GM21423 (cell line): ENCODE data around the gene MS4A18.
"Not testable (repeated sequence)": the region's sequence is repeated elsewhere in the genome, so short reads cannot be mapped to it uniquely, and the experiment has no call there.

Experiments used
- ATAC-seq: cut with Tn5 transposase; IDR thresholded peaks from one replicate; pipeline ENCODE4 v1.9.1; 2021; ENCODE audit warnings: mild to moderate bottlenecking, moderate library complexity; ENCODE audit not compliant: unreplicated experiment

Gene MS4A18

GRCh38 chr11:60734279-60734678, 9.8 kb downstream of the MS4A18 start:
- no peak for ATAC-seq

GRCh38 chr11:60739114-60739513, 14.6 kb downstream of the MS4A18 start:
- ATAC-seq, result no peak

GRCh38 chr11:60740573-60740972, 16.1 kb downstream of the MS4A18 start:
- ATAC-seq, result no peak

GRCh38 chr11:60741421-60741820, 16.9 kb downstream of the MS4A18 start:
- ATAC-seq, result no peak

GRCh38 chr11:60743058-60743457, 18.5 kb downstream of the MS4A18 start:
- ATAC-seq, result no peak

GRCh38 chr11:60744114-60744513, 19.6 kb downstream of the MS4A18 start:
- no peak for ATAC-seq

- no peak for ATAC-seq
Measured at GRCh38 chr11:60747359-60747873, 22.9 kb downstream of the MS4A18 start.

GRCh38 chr11:60748225-60748624, 23.7 kb downstream of the MS4A18 start:
- ATAC-seq, result no peak

- ATAC-seq, result no peak
Measured at GRCh38 chr11:60748821-60749220, 24.3 kb downstream of the MS4A18 start.

- ATAC-seq, result no peak
Measured at GRCh38 chr11:60750911-60751310, 26.4 kb downstream of the MS4A18 start.

GRCh38 chr11:60753309-60753708, 28.8 kb downstream of the MS4A18 start:
- no peak for ATAC-seq

- no peak for ATAC-seq
Measured at GRCh38 chr11:60754887-60755286, 30.4 kb downstream of the MS4A18 start.

- ATAC-seq, result no peak
Measured at GRCh38 chr11:60756307-60757032, 31.9 kb downstream of the MS4A18 start, which contains the start of gene MS4A15. Gene MS4A15 (plus strand): TSS chr11:60756867. CDS start chr11:60763734, 6,867 bp downstream.

GRCh38 chr11:60757231-60757800, 32.8 kb downstream of the MS4A18 start:
- no peak for ATAC-seq

- ATAC-seq, result not testable (repeated sequence)
Measured at GRCh38 chr11:60758671-60759070, 34.2 kb downstream of the MS4A18 start.

- not testable (repeated sequence) for ATAC-seq
Measured at GRCh38 chr11:60759438-60760225, 35.1 kb downstream of the MS4A18 start.

GRCh38 chr11:60761436-60762190, 37.1 kb downstream of the MS4A18 start:
- ATAC-seq, result no peak

- peak; percentile 65 for ATAC-seq
Measured at GRCh38 chr11:60762851-60763691, 38.6 kb downstream of the MS4A18 start.

GRCh38 chr11:60763692-60764369, 39.3 kb downstream of the MS4A18 start:
- no peak for ATAC-seq
